Mammary epithelial cell (primary cell): ENCODE data around the gene TRPM1.

ENCODE experiments used
- EZH2 ChIP-seq: IDR thresholded peaks from 2 replicates; pipeline ENCODE4 v1.6.1; 2012; ENCODE audit warnings: low read length, inconsistent platforms, borderline replicate concordance
- TF ChIP-seq, protein P1 (sequence below), 2 donors: IDR thresholded peaks in 1 of 2; conservative IDR thresholded peaks in 1 of 2; 2 replicates each; pipeline ENCODE4 v1.5.1; 2011 to 2012; ENCODE audit warnings: inconsistent platforms in 2 of 2, low read length in 2 of 2, mild to moderate bottlenecking in 2 of 2, control low read depth in 1 of 2, low read depth in 1 of 2; ENCODE audit not compliant: insufficient read depth in 1 of 2; ENCODE audit errors: extremely low read depth in 1 of 2

DNA sequence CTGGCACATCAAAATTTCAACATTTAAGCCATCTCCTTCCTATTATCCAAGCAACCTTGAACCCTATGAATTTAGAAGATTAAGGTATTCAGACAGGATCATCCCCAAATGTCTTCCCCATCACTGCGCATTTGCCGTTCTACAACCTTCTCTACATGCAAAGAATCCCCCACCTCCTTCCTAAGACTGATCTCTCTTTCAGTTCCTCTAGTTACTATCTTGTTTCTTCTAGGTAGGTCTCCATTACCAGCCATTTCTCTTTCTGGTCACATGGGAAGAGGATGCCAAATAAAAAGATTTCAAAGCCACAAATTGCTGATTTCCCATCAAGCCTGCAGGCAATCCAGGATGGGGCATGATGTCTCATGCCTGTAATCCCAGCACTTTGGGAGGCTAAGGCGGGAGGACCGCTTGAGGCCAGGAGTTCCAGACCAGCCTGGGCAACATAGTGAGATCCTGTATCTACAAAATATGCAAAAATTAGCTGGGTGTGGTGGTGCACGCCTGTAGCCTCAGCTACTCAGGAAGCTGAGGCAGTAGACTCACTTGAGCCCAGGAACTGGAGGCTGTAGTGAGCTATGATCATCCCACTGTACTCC is 80.4 kb downstream of the TRPM1 start:
- TF ChIP-seq, protein P1, sequence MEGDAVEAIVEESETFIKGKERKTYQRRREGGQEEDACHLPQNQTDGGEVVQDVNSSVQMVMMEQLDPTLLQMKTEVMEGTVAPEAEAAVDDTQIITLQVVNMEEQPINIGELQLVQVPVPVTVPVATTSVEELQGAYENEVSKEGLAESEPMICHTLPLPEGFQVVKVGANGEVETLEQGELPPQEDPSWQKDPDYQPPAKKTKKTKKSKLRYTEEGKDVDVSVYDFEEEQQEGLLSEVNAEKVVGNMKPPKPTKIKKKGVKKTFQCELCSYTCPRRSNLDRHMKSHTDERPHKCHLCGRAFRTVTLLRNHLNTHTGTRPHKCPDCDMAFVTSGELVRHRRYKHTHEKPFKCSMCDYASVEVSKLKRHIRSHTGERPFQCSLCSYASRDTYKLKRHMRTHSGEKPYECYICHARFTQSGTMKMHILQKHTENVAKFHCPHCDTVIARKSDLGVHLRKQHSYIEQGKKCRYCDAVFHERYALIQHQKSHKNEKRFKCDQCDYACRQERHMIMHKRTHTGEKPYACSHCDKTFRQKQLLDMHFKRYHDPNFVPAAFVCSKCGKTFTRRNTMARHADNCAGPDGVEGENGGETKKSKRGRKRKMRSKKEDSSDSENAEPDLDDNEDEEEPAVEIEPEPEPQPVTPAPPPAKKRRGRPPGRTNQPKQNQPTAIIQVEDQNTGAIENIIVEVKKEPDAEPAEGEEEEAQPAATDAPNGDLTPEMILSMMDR (conservative IDR thresholded peaks at IDR 0.05 in 1 of 2, IDR thresholded peaks at IDR 0.05 in 1 of 2; ENCODE audit: extremely low read depth in 1 of 2, insufficient read depth in 1 of 2, low read depth in 1 of 2, low read length in 2 of 2): no peak
- no peak for TF ChIP-seq EZH2
